Measurements from ENCODE around the gene BCL2. TPM values are rescaled to one million over a fixed set of nuclear protein-coding genes. Genes with fewer than 3 reads are reported as not detected.

The BCL2 gene
- total RNA-seq, 1 experiment from 2014 or later, result 1.3 TPM

GRCh38 chr18:63183952-63184770, 135.4 kb downstream of the BCL2 start:
- no peaks in the 10 kb centered on the region for H3K79me2 ChIP-seq (ENCODE audit: insufficient read depth, low read length)
- H3K56ac ChIP-seq (ENCODE audit: insufficient read length, low read depth, low read length), result no peak overlapping the region
- Mint-ChIP-seq H3K4me1 (peaks cover 5 to 9% of the 10 kb centered on the region in 2 experiments), H3K27ac (no peak overlapping the region; a peak in 1 of 7 replicates), H3K9me3 (no peaks in the 10 kb centered on the region), H3K36me3 (ENCODE audit: insufficient read depth in 1 of 3, low read depth in 3 of 3) (no peaks in the 10 kb centered on the region), H3K27me3 (ENCODE audit: low read depth) (peaks cover 3% of the 10 kb centered on the region; the same call in 1 of the 2 replicates), H3K4me3 (no peak overlapping the region)
- no peak overlapping the region for H4K5ac ChIP-seq (ENCODE audit: insufficient read length, low read depth, low read length)
- H2AK5ac ChIP-seq (ENCODE audit: insufficient read length, low read length), result no peak overlapping the region
- no peak overlapping the region for H2BK12ac ChIP-seq (ENCODE audit: insufficient read length, low read depth, low read length)
- H3T11ph ChIP-seq (ENCODE audit: low read length), result no peak overlapping the region
- H3K18ac ChIP-seq (ENCODE audit: insufficient read length, low read depth, low read length), result no peak overlapping the region
- no peak overlapping the region for H3K9ac ChIP-seq (ENCODE audit: extremely low read depth, insufficient read length, low read length)
- H2BK120ac ChIP-seq (ENCODE audit: low read depth, low read length, poor library complexity, severe bottlenecking), result no peak overlapping the region
- no peaks in the 10 kb centered on the region for H3K23me2 ChIP-seq (ENCODE audit: insufficient read length, low read depth, low read length, poor library complexity, severe bottlenecking)
- H3K9me3 ChIP-seq (ENCODE audit: control insufficient read depth, low read depth, low read length), result no peaks in the 10 kb centered on the region
- no peak overlapping the region for H4K8ac ChIP-seq (replicated peaks; ENCODE audit: insufficient read length, low read depth, low read length)
- no peak overlapping the region for H2BK20ac ChIP-seq (ENCODE audit: low read depth, low read length, poor library complexity, severe bottlenecking)
- H3K14ac ChIP-seq (ENCODE audit: insufficient read depth, low read length), result no peak overlapping the region
- H3K4ac ChIP-seq (ENCODE audit: low read depth, low read length), result no peak overlapping the region
- H2BK5ac ChIP-seq (ENCODE audit: insufficient read length, low read length), result no peak overlapping the region
- H3K4me2 ChIP-seq (ENCODE audit: insufficient read depth, insufficient read length, low read length), result no peak overlapping the region
- no peak for TF ChIP-seq CTCF (conservative IDR thresholded peaks at IDR 0.05)
- no peaks in the 10 kb centered on the region for H3K79me1 ChIP-seq (ENCODE audit: insufficient read depth, low read depth, low read length, poor library complexity, severe bottlenecking)
- H3K4me1 ChIP-seq (ENCODE audit: insufficient read depth, low read length), result no peaks in the 10 kb centered on the region
- H2BK15ac ChIP-seq (ENCODE audit: low read depth, low read length), result no peak overlapping the region
- WGBS (ENCODE audit: extremely low coverage, insufficient read length, low lambda C conversion rate), result no CpG with 5 or more reads among the region's 8 CpGs
- H4K91ac ChIP-seq (ENCODE audit: insufficient read length, low read depth, low read length), result no peak overlapping the region
- no peak for DNase-seq
- H4K20me1 ChIP-seq (ENCODE audit: control insufficient read depth, insufficient read depth, insufficient read length), result no peaks in the 10 kb centered on the region
- H3K27ac ChIP-seq (ENCODE audit: insufficient read length, low read depth, low read length), result no peak overlapping the region
- H3K23ac ChIP-seq (ENCODE audit: insufficient read length, low read depth, low read length), result no peak overlapping the region
- no peak overlapping the region for H2AFZ ChIP-seq (ENCODE audit: low read length)
- H3K27me3 ChIP-seq (ENCODE audit: insufficient read depth, low read length), result no peaks in the 10 kb centered on the region

All from H9 (cell line).